Measurements from ENCODE around the gene FAM241B.

Gene FAM241B

DNA sequence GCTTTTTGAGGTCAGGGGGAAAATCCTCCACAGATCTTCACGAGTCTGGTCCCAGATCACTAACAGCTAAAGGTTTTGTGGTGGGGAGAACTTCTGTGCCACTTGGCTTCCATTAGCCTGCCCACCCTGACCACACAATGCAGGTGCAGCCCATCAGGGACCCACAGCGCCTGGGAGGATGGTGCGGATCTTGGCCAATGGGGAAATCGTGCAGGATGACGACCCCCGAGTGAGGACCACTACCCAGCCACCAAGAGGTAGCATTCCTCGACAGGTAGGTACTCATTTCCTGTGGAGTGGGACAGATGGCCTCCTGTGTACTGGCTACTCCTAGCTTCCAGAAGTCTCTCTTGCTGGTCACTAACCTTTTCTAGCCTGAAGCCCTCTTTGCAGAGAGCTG is 1.5 kb downstream of the FAM241B start:
- ChIA-PET CTCF (interaction anchor here (0.7 to 2.1 kb wide), 5 partner anchors 10 to 116 kb away, joined by 3 to 9 read pairs (median 3); no protein-coding TSS in a partner anchor), POLR2A (no interaction called here)
- no peak for DNase-seq (ENCODE audit: extremely low spot score)
- TF ChIP-seq, protein P1, sequence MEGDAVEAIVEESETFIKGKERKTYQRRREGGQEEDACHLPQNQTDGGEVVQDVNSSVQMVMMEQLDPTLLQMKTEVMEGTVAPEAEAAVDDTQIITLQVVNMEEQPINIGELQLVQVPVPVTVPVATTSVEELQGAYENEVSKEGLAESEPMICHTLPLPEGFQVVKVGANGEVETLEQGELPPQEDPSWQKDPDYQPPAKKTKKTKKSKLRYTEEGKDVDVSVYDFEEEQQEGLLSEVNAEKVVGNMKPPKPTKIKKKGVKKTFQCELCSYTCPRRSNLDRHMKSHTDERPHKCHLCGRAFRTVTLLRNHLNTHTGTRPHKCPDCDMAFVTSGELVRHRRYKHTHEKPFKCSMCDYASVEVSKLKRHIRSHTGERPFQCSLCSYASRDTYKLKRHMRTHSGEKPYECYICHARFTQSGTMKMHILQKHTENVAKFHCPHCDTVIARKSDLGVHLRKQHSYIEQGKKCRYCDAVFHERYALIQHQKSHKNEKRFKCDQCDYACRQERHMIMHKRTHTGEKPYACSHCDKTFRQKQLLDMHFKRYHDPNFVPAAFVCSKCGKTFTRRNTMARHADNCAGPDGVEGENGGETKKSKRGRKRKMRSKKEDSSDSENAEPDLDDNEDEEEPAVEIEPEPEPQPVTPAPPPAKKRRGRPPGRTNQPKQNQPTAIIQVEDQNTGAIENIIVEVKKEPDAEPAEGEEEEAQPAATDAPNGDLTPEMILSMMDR (IDR thresholded peaks at IDR 0.05; ENCODE audit: control extremely low read depth, extremely low read depth, low read depth, missing control alignments) = no peak

DNA sequence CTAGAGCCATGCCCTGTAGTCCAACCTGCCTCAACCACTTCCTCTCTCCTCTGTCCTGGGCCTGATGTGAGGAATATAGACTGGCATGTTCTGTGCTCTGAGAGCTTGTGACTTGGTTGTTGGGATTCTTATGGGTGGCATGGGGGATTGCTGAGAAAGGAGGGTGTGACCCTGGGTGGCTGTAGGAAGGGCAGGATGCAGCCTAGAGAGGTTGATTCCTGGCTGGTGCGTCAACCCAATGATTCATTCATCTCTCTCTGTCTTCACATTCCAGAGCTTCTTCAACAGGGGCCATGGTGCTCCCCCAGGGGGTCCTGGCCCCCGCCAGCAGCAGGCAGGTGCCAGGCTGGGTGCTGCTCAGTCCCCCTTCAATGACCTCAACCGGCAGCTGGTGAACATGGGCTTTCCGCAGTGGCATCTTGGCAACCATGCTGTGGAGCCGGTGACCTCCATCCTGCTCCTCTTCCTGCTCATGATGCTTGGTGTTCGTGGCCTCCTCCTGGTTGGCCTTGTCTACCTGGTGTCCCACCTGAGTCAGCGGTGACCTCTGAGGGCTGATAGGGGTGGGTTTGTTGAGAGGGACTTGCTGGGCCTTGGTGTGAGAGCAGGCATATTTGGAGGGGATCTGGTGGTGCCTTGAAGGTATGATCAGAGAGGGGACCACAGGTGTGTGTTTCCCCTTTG is 2.6 kb downstream of the FAM241B start:
- ChIA-PET CTCF (interaction anchor here (1.7 to 2.1 kb wide), 2 partner anchors 11 to 117 kb away, joined by 7 to 9 read pairs; no protein-coding TSS in a partner anchor), POLR2A (no interaction called here)
- TF ChIP-seq, protein P1 (IDR thresholded peaks at IDR 0.05; ENCODE audit: control extremely low read depth, extremely low read depth, low read depth, missing control alignments) = no peak
- no peak for DNase-seq (ENCODE audit: extremely low spot score)

DNA sequence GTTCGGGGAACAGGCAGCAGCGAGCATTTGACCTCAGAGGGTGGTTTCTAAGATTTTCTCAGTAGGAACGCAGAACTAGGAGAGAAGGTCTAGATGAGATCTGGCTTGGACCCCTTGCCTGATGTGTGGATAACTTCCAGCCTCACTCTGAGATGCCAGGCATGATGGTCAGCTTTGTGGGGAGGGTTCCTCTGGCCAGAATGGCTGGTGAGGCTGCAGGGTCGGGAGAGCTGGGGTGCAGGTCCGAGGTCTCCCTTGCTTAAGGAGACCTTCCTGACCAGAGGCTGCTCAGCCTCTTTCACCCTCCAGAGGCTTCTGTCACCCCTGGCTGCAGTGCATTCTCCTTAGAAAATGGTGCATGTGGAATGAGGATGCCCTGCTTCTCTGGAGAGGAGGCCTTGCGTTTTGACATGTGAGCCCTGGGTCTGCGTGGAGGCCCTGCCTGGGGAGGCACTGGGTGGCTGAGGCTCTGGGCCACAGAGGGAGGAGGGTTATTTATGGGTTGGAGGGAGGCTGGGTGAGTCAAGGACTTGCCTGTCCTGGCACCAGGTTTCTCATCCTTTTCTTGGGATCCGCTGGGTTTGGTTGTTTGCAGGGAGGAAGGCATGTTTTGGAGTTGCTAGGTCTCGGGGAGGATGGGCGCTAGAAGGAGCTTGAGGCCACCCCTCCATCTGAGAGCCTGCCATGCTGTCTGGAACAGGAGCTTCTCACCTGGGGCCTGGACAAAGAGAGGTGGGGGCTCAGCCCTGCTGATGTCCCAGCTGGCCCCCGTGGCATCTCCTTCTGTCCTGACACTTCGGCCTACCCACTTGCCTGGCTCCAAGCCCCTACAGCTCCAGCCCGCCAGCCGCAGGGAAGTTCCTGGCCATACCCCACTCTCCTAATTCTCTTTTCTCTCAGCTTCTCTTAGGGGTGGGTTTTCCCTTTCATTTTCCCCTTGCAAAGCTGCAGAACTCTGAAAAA is 3.9 kb downstream of the FAM241B start:
- CTCF ChIA-PET = interaction anchor here (0.7 to 5.6 kb wide), 7 partner anchors 11 to 325 kb away, joined by 3 to 108 read pairs (median 4); partner anchors contain the start of gene COL13A1
- POLR2A ChIA-PET = no interaction called here

DNA sequence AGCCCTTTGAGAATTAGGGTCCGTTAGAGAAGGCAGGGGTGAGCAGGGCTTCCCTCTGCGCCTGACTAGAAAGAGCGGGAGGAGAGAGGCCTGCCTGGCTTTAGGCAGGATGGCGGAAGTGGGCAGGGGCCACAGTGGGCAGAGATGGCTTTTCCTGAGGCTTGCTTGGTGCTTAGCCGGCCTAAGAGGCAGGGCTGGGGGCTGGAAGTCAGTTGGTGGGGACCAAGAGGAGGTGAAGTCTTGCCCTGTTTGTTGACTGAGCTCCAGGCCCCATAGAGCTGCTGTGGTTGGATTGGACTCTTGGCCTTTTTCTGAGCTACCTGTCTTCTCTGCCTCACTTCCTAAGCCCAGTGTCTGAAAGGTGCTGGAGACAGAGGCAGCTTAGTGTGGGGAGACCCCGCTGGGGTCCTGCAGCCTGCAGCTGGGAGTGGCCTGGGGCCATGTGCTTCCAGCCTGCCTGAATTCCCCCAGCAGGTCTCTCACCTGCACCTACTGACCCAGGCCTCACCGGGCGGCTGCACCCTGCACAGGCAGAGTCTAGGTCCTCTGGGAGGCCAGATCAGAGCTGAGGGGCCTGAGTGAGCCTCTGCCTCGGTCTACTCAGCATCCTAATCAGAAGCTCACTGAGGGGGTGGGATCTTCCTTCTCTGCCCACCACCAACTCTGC is 4.8 kb downstream of the FAM241B start:
- TF ChIP-seq, protein P1 (IDR thresholded peaks at IDR 0.05; ENCODE audit: control extremely low read depth, extremely low read depth, low read depth, missing control alignments) = no peak
- DNase-seq (ENCODE audit: extremely low spot score) = no peak
- CTCF ChIA-PET = interaction anchor here (0.7 to 5.6 kb wide), 10 partner anchors 9 to 324 kb away, joined by 3 to 108 read pairs (median 4); partner anchors contain the start of gene COL13A1
- POLR2A ChIA-PET = no interaction called here

More for the DNA sequence above, 3.9 kb downstream of the FAM241B start:
- no peak for DNase-seq (ENCODE audit: extremely low spot score)
- TF ChIP-seq, protein P1 (IDR thresholded peaks at IDR 0.05; ENCODE audit: control extremely low read depth, extremely low read depth, low read depth, missing control alignments) = no peak

DNA sequence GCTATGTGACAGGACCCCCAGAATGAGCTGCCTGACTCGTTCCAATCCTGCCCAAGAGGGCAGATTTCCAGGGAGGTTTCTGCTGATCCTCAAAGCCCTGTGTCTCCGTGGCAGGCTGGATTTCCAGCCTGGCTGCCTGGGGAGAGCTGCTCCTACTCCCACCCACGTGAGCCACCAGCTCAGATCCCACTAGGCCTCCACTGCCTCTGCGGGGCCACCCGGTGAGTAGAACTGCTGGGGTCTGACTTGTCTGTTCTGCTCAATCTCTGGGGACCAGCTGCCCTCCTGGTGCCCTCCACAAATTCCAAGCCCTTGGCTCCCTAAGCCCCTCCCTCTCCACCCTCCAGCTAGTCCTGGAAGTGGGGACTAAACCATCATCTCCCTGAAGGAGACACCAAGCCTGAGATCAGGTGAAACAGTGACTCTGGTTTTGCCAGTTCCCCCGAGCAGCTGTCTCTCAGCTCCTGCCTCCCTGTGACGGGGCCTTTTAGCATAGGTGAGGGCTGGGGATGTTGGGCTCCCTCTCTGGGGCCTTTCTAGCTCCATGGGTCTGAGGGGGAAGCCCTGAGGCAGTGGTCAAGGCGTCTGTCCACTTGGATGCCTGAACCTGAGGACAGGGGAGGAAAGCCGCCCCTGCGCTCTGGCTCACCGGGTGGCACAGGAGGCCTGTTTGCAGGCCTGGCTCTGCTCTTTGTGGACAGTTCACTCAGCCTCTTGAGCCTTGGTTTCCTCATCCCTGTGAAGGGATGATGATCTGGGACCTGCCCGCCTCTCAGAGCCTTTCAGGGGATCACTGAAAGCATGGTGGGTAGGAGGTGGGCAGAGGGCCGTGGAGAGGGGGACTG is 5.6 kb downstream of the FAM241B start:
- DNase-seq (ENCODE audit: extremely low spot score) = no peak
- POLR2A ChIA-PET = interaction anchor here (0.5 kb wide), 1 partner anchor 10 kb away, joined by 3 read pairs; no protein-coding TSS in a partner anchor
- TF ChIP-seq, protein P1 (IDR thresholded peaks at IDR 0.05; ENCODE audit: control extremely low read depth, extremely low read depth, low read depth, missing control alignments) = no peak
- CTCF ChIA-PET = interaction anchor here (1.0 to 5.6 kb wide), 8 partner anchors 9 to 323 kb away, joined by 3 to 108 read pairs (median 5); no protein-coding TSS in a partner anchor
